HG02571 (cell line): ENCODE data around the gene ANO1.
A peak's percentile ranks its signal among the peaks of the same experiment; 100 is the strongest.
"Not testable (repeated sequence)": the region's sequence is repeated elsewhere in the genome, so short reads cannot be mapped to it uniquely, and the experiment has no call there.

Experiments used
- ATAC-seq: cut with Tn5 transposase; IDR thresholded peaks from one replicate; pipeline ENCODE4 v1.9.1; 2021; ENCODE audit warnings: mild to moderate bottlenecking, moderate library complexity; ENCODE audit not compliant: unreplicated experiment

Gene ANO1

GRCh38 chr11:70184396-70184795 is 106.3 kb downstream of the ANO1 start:
- no peak for ATAC-seq

GRCh38 chr11:70185348-70186055 is 107.4 kb downstream of the ANO1 start:
- ATAC-seq = no peak

GRCh38 chr11:70186420-70186819 is 108.3 kb downstream of the ANO1 start:
- no peak for ATAC-seq

GRCh38 chr11:70186936-70187335 is 108.8 kb downstream of the ANO1 start:
- ATAC-seq = no peak

- no peak for ATAC-seq
These were observed 109.7 kb downstream of the ANO1 start for GRCh38 chr11:70187771-70188170.

GRCh38 chr11:70189622-70190021 is 111.5 kb downstream of the ANO1 start:
- ATAC-seq = no peak

- ATAC-seq = no peak
These were observed 113.5 kb downstream of the ANO1 start for GRCh38 chr11:70191495-70192140.

GRCh38 chr11:70192666-70193410 is 114.7 kb downstream of the ANO1 start:
- no peak for ATAC-seq

GRCh38 chr11:70193411-70194292 is 115.5 kb downstream of the ANO1 start:
- no peak for ATAC-seq

GRCh38 chr11:70194792-70195791 is 117.0 kb downstream of the ANO1 start:
- ATAC-seq = no peak

GRCh38 chr11:70200212-70200844 is 122.2 kb downstream of the ANO1 start:
- no peak for ATAC-seq

GRCh38 chr11:70201047-70201446 is 122.9 kb downstream of the ANO1 start:
- not testable (repeated sequence) for ATAC-seq

GRCh38 chr11:70201882-70202861 is 124.1 kb downstream of the ANO1 start:
- ATAC-seq = no peak

GRCh38 chr11:70202920-70203750 is 125.0 kb downstream of the ANO1 start, which contains the start of gene FADD:
FADD (plus strand) TSS chr11:70203296; CDS start chr11:70203460, 164 bp downstream.
- peak; percentile 66 for ATAC-seq

- ATAC-seq = peak; percentile 24
These were observed 125.8 kb downstream of the ANO1 start for GRCh38 chr11:70203751-70204465.

- no peak for ATAC-seq
These were observed 126.3 kb downstream of the ANO1 start for GRCh38 chr11:70204466-70204799.
